GM12874 (cell line): ENCODE data around the gene C3orf52.

ENCODE experiments used
- TF ChIP-seq, protein P1 (sequence below): IDR thresholded peaks from 2 replicates; pipeline ENCODE4 v1.5.1; 2011; ENCODE audit warnings: low read depth, mild to moderate bottlenecking, control low read depth, low read length, moderate library complexity; ENCODE audit not compliant: insufficient read depth

C3orf52 gene

GRCh38 chr3:112149136-112149535, 62.9 kb downstream of the C3orf52 start:
- TF ChIP-seq, protein P1, sequence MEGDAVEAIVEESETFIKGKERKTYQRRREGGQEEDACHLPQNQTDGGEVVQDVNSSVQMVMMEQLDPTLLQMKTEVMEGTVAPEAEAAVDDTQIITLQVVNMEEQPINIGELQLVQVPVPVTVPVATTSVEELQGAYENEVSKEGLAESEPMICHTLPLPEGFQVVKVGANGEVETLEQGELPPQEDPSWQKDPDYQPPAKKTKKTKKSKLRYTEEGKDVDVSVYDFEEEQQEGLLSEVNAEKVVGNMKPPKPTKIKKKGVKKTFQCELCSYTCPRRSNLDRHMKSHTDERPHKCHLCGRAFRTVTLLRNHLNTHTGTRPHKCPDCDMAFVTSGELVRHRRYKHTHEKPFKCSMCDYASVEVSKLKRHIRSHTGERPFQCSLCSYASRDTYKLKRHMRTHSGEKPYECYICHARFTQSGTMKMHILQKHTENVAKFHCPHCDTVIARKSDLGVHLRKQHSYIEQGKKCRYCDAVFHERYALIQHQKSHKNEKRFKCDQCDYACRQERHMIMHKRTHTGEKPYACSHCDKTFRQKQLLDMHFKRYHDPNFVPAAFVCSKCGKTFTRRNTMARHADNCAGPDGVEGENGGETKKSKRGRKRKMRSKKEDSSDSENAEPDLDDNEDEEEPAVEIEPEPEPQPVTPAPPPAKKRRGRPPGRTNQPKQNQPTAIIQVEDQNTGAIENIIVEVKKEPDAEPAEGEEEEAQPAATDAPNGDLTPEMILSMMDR = no peak

DNA sequence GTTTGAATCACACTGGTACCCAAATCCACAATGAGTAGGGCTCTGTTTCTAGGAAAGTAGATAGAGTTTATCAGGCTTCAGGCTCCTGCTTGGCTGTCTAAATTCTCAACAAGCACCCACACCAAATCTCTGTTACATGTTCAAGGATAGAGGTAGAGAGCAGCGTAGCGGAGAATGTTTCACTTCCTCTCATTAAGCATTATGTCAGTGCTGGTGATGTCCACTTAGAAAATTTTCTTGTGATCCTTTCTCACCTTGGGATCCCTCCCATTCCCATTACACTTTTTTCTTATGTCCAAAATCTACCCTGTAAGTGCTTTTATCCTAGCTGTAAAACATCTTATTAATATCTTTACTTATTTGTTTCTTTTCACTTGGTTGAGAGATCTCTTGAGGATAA, 81.6 kb downstream of the C3orf52 start:
- TF ChIP-seq, protein P1 = no peak
